Liver (tissue), 9 donors: ENCODE measurements around the gene SEMA3G. TPM values are rescaled to one million over a fixed set of nuclear protein-coding genes. Genes with fewer than 3 reads are reported as not detected.

Source experiments
- DNase-seq: peaks from one replicate; pipeline ENCODE4 v3.0.0-alpha.2; 2017; ENCODE audit warnings: low spot score
- H3K27ac ChIP-seq, 2 donors: one replicate each; pipeline ENCODE4 v1.7.0; 2013; ENCODE audit warnings: inconsistent platforms in 2 of 2, low read length in 2 of 2, control low read depth in 1 of 2, low read depth in 1 of 2, mild to moderate bottlenecking in 1 of 2
- H3K27me3 ChIP-seq, 4 donors: one replicate each; pipeline versions ENCODE4 v1.6.1 to v1.7.0; 2013; ENCODE audit warnings: low read length in 3 of 4, inconsistent platforms in 1 of 4, mild to moderate bottlenecking in 1 of 4, moderate library complexity in 1 of 4; ENCODE audit not compliant: control insufficient read depth in 4 of 4, insufficient read depth in 4 of 4
- H3K36me3 ChIP-seq, 4 donors: one replicate each; pipeline versions ENCODE4 v1.6.1 to v1.7.0; 2013; ENCODE audit warnings: low read length in 3 of 4, mild to moderate bottlenecking in 3 of 4, low read depth in 1 of 4, moderate library complexity in 1 of 4; ENCODE audit not compliant: control insufficient read depth in 4 of 4, insufficient read depth in 3 of 4
- H3K4me1 ChIP-seq, 4 donors: one replicate each; pipeline versions ENCODE4 v1.6.1 to v1.7.0; 2013; ENCODE audit warnings: low read length in 3 of 4, mild to moderate bottlenecking in 3 of 4, moderate library complexity in 1 of 4; ENCODE audit not compliant: control insufficient read depth in 4 of 4, insufficient read depth in 4 of 4
- H3K4me3 ChIP-seq, 3 donors: one replicate each; pipeline versions ENCODE4 v1.6.1 to v1.7.0; 2013; ENCODE audit warnings: low read length in 3 of 3, control low read depth in 1 of 3, low read depth in 1 of 3, mild to moderate bottlenecking in 1 of 3
- H3K9ac ChIP-seq, 2 donors: one replicate each; pipeline ENCODE4 v1.7.0; 2013; ENCODE audit warnings: low read length in 2 of 2, mild to moderate bottlenecking in 2 of 2, moderate library complexity in 2 of 2, control low read depth in 1 of 2, low read depth in 1 of 2
- H3K9me3 ChIP-seq, 4 donors: one replicate each; pipeline versions ENCODE4 v1.6.1 to v1.7.0; 2013; ENCODE audit warnings: low read length in 3 of 4; ENCODE audit not compliant: control insufficient read depth in 4 of 4
- EGR1 ChIP-seq, 2 donors: IDR thresholded peaks; 2 replicates each; pipeline ENCODE4 v1.6.1; 2016 to 2018; ENCODE audit warnings: antibody characterized with exemption in 2 of 2, low read depth in 2 of 2
- FOXA1 ChIP-seq: IDR thresholded peaks from 2 replicates; pipeline ENCODE4 v1.6.1; 2016; ENCODE audit warnings: antibody characterized with exemption
- FOXA2 ChIP-seq: IDR thresholded peaks from 2 replicates; pipeline ENCODE4 v1.6.1; 2016; ENCODE audit warnings: antibody characterized with exemption
- HNF4A ChIP-seq, 2 donors: conservative IDR thresholded peaks; 2 replicates each; pipeline ENCODE4 v1.6.1; 2016; ENCODE audit warnings: antibody characterized with exemption in 2 of 2, mild to moderate bottlenecking in 2 of 2
- HNF4G ChIP-seq: IDR thresholded peaks from 2 replicates; pipeline ENCODE4 v1.6.1; 2016; ENCODE audit warnings: antibody characterized with exemption
- JUND ChIP-seq, 2 donors: IDR thresholded peaks; 2 replicates each; pipeline ENCODE4 v1.6.1; 2016; ENCODE audit warnings: antibody characterized with exemption in 2 of 2
- NR2F2 ChIP-seq: IDR thresholded peaks from 2 replicates; pipeline ENCODE4 v1.6.1; 2016; ENCODE audit warnings: antibody characterized with exemption
- RAD21 ChIP-seq, 2 donors: IDR thresholded peaks; 2 replicates each; pipeline ENCODE4 v1.6.1; 2016; ENCODE audit warnings: antibody characterized with exemption in 2 of 2, mild to moderate bottlenecking in 2 of 2
- RXRA ChIP-seq, 2 donors: IDR thresholded peaks; 2 replicates each; pipeline ENCODE4 v1.6.1; 2017 to 2018; ENCODE audit warnings: antibody characterized with exemption in 2 of 2, mild to moderate bottlenecking in 1 of 2
- TAF1 ChIP-seq: conservative IDR thresholded peaks from 2 replicates; pipeline ENCODE4 v1.6.1; 2016; ENCODE audit warnings: antibody characterized with exemption, mild to moderate bottlenecking
- YY1 ChIP-seq: IDR thresholded peaks from 2 replicates; pipeline ENCODE4 v1.6.1; 2016; ENCODE audit warnings: antibody characterized with exemption, mild to moderate bottlenecking
- WGBS: extraction: QIAGEN DNeasy Blood & Tissue Kit; methylation state at CpG from one replicate; pipeline ENCODE4 v1.1.7; 2013; 5-methylcytosine and 5-hydroxymethylcytosine counted together
- polyA plus RNA-seq, 2 donors: library from polyadenylated mRNA; stranded (reverse) in 1 of 2; unstranded in 1 of 2; fragments of 200-250 nt in 1 of 2; fragments of >200 nt in 1 of 2; fragmentation: Nextera tagmentation in 1 of 2; extraction: Ambion mirVana in 1 of 2; gene quantifications; one replicate each; pipeline versions ENCODE4 v1.2.1 to v1.2.3, GENCODE V29; 2013 to 2015
- total RNA-seq, 2 donors: library from RNA; depleted of rRNA; stranded (reverse); fragments of >200 nt; gene quantifications; one replicate each; pipeline ENCODE4 v1.2.3, GENCODE V29; 2014
- TF ChIP-seq, protein P1 (sequence below): IDR thresholded peaks from 2 replicates; pipeline ENCODE4 v1.6.1; 2016; ENCODE audit warnings: antibody characterized with exemption
- TF ChIP-seq, protein P2 (sequence below): IDR thresholded peaks from 2 replicates; pipeline ENCODE4 v1.6.1; 2016; ENCODE audit warnings: antibody characterized with exemption
- TF ChIP-seq, protein P3 (sequence below): IDR thresholded peaks from 2 replicates; pipeline ENCODE4 v1.6.1; 2016; ENCODE audit warnings: antibody characterized with exemption, mild to moderate bottlenecking
- TF ChIP-seq, protein P4 (sequence below): fragments of 150-350 bp; IDR thresholded peaks from 2 replicates; pipeline ENCODE4 v1.5.1; 2017; ENCODE audit warnings: improper control_type of control experiment, low read depth, low read length; ENCODE audit not compliant: missing input control
- donor health status: healthy.
- donor health status: healthy.
- donor health status: healthy.
- donor health status: healthy.
- donor health status: healthy.

Gene SEMA3G
- total and polyA plus RNA-seq, 4 donors = 0.47 to 1.2 (median 0.74) TPM

- TF ChIP-seq, protein P1, sequence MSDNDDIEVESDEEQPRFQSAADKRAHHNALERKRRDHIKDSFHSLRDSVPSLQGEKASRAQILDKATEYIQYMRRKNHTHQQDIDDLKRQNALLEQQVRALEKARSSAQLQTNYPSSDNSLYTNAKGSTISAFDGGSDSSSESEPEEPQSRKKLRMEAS = no peak
These were observed 24.1 kb upstream of the SEMA3G start (continued) for GRCh38 chr3:52469001-52469400.

GRCh38 chr3:52468336-52468735, 23.4 kb upstream of the SEMA3G start:
- WGBS = 75% methylated on average over 9 of the region's 9 CpGs
- H3K36me3 ChIP-seq = peaks cover 0 to 6% (median 1%) of the 10 kb centered on the region in 4 donors
- no peaks in the 10 kb centered on the region for H3K27me3 ChIP-seq
- H3K9me3 ChIP-seq = no peaks in the 10 kb centered on the region
- H3K4me3 ChIP-seq = no peak overlapping the region
- peaks cover 3 to 37% (median 26%) of the 10 kb centered on the region in 4 donors for H3K4me1 ChIP-seq
- no peak for TF ChIP-seq FOXA1
- no peak for TF ChIP-seq EGR1 (IDR thresholded peaks at IDR 0.05; ENCODE audit: low read depth in 2 of 2)
- TF ChIP-seq NR2F2 = peak; percentile 50
- TF ChIP-seq, protein P2, sequence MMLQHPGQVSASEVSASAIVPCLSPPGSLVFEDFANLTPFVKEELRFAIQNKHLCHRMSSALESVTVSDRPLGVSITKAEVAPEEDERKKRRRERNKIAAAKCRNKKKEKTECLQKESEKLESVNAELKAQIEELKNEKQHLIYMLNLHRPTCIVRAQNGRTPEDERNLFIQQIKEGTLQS = no peak
- H3K27ac ChIP-seq = no peak overlapping the region
- DNase-seq = no peak
- no peak overlapping the region for H3K9ac ChIP-seq

DNA sequence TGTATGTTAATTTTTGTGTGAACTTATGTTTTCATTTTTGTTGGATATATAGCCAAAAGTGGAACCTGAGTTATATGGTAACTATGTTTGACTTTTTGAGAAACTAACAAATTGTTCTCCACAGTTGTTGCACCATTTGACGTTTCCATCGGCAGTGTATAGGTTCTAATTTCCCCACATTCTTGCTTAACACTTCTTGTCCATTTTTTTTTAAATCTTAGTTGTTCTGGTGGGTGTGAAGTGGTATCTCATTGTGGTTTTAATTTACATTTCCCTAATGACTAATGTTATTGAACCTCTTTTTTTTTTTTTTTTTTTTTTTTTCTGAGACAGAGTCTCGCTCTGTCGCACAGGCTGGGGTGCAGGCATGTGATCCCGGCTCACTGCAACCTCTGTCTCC, 18.5 kb upstream of the SEMA3G start:
- 90% methylated on average over 5 of the region's 5 CpGs for WGBS
- Histone ChIP-seq H3K4me3 (no peak overlapping the region), H3K27me3 (no peaks in the 10 kb centered on the region), H3K9me3 (no peaks in the 10 kb centered on the region), H3K4me1 (peaks cover 3 to 8% (median 3%) of the 10 kb centered on the region in 4 donors), H3K27ac (no peak overlapping the region), H3K9ac (no peak overlapping the region), H3K36me3 (peaks cover 4 to 34% (median 19%) of the 10 kb centered on the region in 4 donors)
- no peak for DNase-seq
- TF ChIP-seq HNF4G (no peak), TAF1 (no peak), FOXA1 (no peak), YY1 (no peak), RAD21 (IDR thresholded peaks at IDR 0.05) (no peak), HNF4A (conservative IDR thresholded peaks at IDR 0.05) (no peak), FOXA2 (no peak), RXRA (IDR thresholded peaks at IDR 0.05) (no peak), JUND (IDR thresholded peaks at IDR 0.05) (no peak)
- TF ChIP-seq, protein P3, sequence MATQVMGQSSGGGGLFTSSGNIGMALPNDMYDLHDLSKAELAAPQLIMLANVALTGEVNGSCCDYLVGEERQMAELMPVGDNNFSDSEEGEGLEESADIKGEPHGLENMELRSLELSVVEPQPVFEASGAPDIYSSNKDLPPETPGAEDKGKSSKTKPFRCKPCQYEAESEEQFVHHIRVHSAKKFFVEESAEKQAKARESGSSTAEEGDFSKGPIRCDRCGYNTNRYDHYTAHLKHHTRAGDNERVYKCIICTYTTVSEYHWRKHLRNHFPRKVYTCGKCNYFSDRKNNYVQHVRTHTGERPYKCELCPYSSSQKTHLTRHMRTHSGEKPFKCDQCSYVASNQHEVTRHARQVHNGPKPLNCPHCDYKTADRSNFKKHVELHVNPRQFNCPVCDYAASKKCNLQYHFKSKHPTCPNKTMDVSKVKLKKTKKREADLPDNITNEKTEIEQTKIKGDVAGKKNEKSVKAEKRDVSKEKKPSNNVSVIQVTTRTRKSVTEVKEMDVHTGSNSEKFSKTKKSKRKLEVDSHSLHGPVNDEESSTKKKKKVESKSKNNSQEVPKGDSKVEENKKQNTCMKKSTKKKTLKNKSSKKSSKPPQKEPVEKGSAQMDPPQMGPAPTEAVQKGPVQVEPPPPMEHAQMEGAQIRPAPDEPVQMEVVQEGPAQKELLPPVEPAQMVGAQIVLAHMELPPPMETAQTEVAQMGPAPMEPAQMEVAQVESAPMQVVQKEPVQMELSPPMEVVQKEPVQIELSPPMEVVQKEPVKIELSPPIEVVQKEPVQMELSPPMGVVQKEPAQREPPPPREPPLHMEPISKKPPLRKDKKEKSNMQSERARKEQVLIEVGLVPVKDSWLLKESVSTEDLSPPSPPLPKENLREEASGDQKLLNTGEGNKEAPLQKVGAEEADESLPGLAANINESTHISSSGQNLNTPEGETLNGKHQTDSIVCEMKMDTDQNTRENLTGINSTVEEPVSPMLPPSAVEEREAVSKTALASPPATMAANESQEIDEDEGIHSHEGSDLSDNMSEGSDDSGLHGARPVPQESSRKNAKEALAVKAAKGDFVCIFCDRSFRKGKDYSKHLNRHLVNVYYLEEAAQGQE = no peak
- TF ChIP-seq, protein P4, sequence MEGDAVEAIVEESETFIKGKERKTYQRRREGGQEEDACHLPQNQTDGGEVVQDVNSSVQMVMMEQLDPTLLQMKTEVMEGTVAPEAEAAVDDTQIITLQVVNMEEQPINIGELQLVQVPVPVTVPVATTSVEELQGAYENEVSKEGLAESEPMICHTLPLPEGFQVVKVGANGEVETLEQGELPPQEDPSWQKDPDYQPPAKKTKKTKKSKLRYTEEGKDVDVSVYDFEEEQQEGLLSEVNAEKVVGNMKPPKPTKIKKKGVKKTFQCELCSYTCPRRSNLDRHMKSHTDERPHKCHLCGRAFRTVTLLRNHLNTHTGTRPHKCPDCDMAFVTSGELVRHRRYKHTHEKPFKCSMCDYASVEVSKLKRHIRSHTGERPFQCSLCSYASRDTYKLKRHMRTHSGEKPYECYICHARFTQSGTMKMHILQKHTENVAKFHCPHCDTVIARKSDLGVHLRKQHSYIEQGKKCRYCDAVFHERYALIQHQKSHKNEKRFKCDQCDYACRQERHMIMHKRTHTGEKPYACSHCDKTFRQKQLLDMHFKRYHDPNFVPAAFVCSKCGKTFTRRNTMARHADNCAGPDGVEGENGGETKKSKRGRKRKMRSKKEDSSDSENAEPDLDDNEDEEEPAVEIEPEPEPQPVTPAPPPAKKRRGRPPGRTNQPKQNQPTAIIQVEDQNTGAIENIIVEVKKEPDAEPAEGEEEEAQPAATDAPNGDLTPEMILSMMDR = no peak
